HG02678 (cell line): ENCODE measurements around the gene JAG2.

ENCODE experiments used
- ATAC-seq: cut with Tn5 transposase; IDR thresholded peaks from one replicate; pipeline ENCODE4 v1.9.1; 2021; ENCODE audit warnings: mild to moderate bottlenecking, moderate library complexity; ENCODE audit not compliant: unreplicated experiment

JAG2 gene

GRCh38 chr14:105168496-105168978 lies at the start of gene JAG2:
TSS of gene JAG2 (minus strand) at chr14:105168776. CDS start at chr14:105168420, 356 bp downstream.
- no peak for ATAC-seq

DNA sequence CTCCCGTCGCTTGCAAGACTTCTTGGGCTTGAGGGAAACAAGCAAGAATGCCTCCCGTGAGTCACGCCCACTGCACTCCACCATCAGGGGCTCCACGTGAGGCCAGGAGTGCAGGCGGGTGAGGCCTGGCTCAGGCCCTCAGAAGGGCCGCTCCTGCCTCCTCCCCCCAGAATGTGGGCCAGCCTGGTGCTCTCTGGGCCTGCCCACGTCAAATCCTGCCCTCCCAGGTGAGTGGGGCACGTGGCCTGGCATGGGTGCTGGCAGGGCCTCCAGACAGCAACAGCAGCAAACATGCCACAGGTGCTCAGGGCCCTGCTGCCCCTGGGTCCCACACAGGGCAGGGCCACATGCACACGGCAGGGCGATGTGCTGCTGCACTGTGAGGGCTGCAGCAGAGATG lies 49.2 kb upstream of the JAG2 start:
- ATAC-seq, result no peak

DNA sequence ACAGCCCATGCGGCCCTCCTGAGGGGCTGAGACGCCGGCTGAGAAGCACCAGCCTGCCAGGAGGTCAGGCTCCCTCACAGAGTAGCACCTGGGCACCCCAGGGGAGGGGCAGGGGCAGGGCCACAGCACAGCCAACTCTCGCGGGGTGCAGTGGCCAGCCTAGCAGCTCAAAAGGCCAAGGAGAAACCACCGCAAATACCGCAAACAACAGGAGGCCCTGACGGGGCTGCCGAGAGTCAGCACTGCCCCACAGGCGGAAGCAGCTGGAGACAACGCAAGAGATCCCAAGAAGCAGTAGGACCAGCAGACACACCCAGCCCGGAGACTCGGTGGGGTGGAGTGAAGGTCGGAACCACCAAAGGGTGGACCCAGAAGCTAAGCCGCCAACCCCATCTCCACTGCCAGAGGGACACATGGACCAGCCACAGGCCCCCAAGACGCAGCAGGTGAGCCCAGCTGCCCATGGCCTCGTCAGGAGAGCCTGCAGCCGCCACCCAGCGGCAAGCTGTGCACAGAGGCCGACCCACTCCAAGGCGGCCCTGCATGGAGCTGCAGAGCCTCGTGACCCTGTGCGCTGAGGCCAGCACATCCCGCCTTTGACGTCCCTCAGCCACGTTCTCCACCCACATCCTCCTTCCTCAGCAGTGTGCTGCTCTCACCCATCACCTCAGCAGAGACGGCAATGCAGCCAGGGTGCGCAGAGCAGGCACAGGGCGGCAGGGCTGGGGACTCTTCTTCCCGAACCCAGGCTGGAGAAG lies 48.1 kb upstream of the JAG2 start:
- ATAC-seq, result no peak

DNA sequence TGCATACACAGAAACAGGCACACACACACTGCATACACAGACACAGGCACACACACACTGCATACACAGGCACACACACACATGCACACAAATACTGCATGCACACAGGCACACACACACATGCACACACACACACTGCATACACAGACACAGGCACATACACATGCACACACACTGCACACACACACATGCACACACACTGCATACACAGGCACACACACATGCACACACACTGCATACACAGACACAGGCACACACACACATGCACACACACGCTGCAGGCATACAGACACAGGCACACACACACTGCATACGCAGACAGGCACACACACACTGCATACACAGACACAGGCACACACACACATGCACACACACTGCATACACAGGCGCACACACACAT lies 47.0 kb upstream of the JAG2 start:
- no peak for ATAC-seq

- no peak for ATAC-seq
Measured at GRCh38 chr14:105214324-105214915, 45.8 kb upstream of the JAG2 start.

DNA sequence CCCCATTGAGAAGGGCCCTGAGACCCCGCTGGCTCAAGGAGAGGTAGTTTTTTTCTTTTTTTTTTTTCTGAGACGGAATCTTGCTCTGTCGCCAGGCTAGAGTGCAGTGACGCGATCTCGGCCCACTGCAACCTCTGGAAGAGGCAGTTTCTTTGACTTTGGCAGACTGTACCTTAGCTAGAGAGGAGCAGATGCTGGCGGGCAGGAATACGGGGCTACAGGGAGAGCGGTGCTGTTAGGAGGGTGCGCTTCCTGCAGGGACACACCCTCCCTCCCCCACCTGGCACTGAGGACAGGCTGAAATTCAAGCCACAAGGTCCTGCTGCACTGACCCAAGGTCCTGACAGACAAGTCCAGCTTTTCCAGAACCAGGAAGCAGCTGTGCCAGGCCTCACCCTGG lies 44.8 kb upstream of the JAG2 start:
- no peak for ATAC-seq

GRCh38 chr14:105212541-105213300 lies 44.1 kb upstream of the JAG2 start:
- no peak for ATAC-seq

- ATAC-seq, result no peak
Measured at GRCh38 chr14:105211758-105212089, 43.1 kb upstream of the JAG2 start.

GRCh38 chr14:105211086-105211757 lies 42.6 kb upstream of the JAG2 start:
- no peak for ATAC-seq

GRCh38 chr14:105210266-105211025 lies 41.9 kb upstream of the JAG2 start:
- no peak for ATAC-seq

GRCh38 chr14:105209646-105210045 lies 41.1 kb upstream of the JAG2 start:
- no peak for ATAC-seq

DNA sequence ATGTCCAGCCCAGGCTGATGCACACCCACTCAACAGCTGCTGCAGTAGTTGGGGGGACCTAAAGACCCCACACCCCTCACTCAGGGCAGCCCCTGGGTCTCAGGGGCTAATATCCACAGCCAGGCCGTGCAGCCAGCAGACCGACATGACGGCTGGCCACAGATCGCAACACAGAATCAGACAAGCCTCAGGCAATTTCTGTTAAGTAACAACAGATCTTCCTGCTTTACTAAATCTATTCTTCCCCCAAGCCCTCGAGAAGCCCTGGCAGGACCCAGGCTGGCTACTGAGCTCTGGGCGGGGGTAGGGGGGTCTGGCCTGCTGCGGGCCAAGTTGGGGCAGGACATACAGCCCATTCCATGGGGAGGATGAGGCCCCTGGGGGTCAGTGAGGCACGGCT lies 40.5 kb upstream of the JAG2 start:
- ATAC-seq, result no peak

- no peak for ATAC-seq
Measured at GRCh38 chr14:105208738-105209075, 40.1 kb upstream of the JAG2 start.

DNA sequence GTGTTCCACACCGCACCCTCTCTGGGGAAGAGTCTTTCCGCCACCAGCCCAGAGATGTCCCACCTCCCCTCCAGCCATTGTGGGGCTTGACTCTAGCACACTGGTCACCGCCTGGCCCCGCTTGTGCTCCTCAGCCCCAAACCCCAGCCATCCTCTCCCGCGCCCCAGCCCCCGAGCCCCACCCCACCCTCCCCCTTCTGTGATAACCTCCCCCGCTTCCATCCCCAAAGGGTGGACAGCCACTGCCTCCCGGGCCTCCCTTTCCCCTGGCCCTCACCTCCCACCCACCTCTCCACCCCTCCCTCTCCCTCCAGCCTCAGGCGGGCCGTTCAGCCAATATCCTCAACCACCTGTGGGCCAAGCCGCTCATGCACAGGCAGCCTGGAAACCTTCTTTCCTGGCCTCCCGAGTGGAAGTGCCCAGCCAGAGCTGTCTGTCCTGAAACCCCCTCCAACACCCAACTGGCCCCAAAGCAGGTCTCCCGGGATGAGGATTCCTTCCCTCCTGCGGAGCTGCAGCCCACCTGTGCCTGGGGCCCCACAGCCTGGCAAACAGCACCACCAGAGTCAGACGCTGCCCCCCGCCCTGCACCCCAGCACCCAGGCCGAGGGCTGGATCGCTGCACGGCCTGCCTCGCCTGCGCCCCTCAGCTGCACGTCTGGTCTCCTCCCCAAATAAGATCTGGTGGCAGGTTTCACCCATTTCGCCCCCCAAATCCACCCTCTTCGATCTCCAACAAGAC lies 39.6 kb upstream of the JAG2 start:
- ATAC-seq, result no peak

DNA sequence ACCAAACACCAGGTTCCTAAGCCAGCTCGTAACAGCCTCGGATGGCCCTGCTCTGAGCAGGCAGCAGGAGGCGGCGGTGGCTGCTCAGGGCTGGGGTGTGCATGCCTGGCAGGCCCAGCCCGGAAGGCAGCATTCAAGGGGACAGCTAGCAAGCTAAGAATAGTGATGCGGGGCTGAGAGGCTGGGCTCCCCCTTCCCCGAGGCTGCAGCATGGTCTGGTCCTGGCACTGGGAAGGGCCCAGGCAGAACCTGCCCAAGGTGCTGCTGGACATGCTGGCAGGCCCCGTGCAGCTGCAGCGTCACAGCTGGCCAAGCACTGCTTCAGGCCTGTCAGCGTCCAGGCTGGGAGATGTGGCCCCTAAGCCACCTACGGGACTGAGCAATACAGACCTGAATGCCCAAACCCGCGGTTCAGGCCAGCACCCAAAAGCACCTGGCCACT lies 38.9 kb upstream of the JAG2 start:
- ATAC-seq, result no peak

DNA sequence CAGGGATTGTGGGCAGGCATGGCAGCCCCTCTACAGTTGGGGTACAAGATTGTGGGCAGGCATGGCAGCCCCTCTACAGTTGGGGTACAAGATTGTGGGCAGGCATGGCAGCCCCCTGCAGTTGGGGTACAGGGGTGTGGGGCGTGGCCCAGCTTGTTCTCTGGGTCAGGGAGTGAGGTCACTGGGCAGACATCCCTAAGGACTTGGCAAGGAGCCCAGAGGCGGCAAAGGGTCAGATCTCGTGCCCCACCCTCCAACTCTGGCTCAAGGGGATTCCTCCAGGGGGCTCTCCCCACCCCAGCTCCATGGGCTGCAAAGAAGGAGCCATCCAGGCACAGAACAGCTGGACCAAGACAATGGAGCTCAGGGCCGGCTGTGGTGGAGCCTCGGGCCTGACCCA lies 38.3 kb upstream of the JAG2 start:
- ATAC-seq, result no peak

DNA sequence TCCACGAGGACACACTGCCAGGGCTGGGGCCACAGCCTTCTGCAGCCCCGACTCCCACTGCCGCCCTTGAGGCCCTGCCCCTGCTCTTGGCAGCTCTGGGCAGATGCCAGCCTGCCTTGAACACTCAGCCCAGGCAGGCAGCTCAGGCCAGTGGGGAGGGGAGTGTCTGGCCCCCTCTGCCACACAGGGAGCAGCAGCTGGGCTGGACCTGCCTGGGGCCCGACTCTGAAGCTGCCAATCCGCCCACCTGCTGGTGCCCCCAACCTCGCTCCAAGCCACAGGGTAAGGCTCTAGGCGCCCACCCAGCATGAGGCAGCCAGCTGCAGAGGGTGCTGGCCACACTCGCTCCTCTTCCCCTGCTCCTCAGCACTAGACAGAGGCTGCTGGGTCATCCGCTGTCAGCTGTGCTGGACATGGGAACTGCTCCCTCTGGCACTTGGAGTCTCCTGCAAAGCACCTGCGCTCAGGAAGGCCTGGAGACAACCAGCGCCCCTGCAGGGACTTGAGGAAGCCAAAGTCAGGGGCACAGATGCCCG lies 37.2 kb upstream of the JAG2 start:
- ATAC-seq, result no peak

DNA sequence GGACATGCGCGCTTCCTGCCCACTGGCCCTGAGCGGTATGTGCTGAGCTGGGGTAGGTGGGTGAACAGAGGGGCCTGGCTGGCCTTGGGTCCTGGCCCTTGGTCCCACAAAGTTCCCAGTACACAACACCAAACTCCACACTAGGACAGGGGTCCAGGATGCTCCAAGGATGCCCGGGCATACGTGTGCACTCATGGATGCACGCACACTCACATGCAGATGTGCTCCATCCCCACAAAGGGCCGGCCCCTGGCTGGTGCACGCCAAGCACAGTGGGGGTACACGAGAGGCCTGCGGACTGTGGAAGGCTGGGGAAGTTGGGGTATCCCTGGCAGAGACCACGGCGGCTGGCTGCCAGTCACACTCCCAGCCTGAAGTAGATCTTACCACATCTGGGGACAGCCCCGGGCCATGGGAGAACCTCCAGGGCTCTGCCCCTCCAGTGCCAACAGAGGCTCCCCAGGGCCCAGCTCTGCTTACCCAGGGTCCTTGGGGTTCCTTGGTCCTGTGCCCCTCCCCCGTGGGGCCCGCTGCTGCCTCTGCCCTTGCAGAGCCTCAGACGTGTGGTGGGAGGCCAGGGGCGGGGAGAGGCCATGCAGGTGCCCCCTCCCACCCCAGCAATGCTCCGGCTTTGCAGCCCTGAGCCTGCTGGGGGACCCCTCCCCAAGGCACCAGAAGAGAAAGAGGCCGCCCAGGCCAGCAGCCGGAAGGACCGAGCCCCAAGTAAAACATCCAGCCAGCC lies 36.5 kb upstream of the JAG2 start:
- no peak for ATAC-seq
